NCI-H1436 treated with DMSO at 0.1 percent for 48 hours (cell line): Measurements from ENCODE around the gene CEP162.
"Not testable (repeated sequence)": the region's sequence is repeated elsewhere in the genome, so short reads cannot be mapped to it uniquely, and the experiment has no call there.

Source experiments
- DNase-seq: peaks from one replicate; lab custom pipeline; 2025; lab: John Stamatoyannopoulos, UW

CEP162 gene

GRCh38 chr6:84156306-84156705, 71.1 kb downstream of the CEP162 start:
- no peak for DNase-seq

DNA sequence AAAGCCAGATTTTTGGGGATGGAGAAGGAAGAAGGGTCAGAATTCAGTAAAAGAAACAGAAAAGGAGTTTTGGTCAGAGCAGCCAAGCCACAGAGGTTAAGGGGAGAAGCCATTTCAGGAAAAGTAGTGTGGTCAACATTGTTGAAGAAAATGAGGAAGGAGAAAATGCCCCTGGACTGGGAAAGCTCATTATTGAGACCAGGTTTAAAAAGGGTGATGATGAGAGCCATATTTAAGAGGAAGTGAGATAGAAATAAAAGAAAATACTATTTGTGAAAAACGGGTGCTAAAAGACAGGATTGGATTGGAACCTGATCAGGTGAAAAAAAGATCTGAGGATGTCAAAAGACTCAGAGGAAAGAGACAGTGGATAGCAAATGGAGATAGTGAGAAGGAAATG, 75.8 kb downstream of the CEP162 start:
- DNase-seq = no peak

GRCh38 chr6:84150705-84151104, 76.7 kb downstream of the CEP162 start:
- no peak for DNase-seq

DNA sequence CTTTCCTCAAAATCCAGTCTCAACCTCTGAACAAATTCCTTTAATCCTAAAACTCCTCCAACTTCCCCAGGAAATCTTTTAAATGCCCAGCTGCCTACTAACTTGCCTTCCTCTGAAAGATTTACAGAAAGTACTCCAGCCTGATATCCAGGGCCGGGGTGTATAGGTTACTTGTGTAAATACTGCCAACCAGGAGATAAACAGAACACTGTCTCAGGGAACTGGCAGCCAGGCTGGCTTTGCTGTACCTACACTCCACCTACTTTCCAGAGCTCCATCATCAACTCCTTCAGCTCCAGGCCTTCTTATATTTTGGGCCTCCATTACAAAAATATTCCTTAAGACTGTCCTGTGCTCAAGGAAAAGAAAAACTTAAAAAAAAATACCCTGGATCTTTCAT, 85.9 kb downstream of the CEP162 start:
- DNase-seq = no peak

GRCh38 chr6:84139311-84139710, 88.1 kb downstream of the CEP162 start:
- DNase-seq = no peak

DNA sequence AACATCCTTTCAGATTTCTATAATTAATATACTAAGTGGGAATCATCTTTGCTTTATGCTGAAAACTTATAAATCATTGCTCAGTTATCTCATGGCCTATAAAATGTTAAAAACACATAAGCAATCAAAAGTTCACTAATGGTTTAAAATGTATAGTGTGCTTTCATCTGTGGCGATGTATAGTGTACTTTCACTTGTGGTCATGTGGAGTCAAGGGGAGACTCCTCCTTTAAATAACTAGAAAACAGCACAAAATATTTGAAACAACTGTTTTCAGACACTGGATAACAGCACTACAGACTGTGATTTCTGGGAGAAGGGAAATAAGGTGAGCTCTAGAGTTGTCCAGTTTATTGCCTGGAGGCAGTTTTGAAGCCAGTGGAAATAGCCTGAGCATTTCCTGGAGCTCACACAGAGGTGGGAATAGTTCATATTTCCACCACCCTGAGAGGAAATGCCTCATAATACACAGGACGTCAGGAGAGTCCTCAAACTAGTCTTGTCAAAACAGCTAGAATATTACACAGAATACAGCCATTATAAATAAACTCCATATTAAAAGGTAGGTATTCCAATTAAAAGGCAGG, 89.4 kb downstream of the CEP162 start:
- DNase-seq = no peak

DNA sequence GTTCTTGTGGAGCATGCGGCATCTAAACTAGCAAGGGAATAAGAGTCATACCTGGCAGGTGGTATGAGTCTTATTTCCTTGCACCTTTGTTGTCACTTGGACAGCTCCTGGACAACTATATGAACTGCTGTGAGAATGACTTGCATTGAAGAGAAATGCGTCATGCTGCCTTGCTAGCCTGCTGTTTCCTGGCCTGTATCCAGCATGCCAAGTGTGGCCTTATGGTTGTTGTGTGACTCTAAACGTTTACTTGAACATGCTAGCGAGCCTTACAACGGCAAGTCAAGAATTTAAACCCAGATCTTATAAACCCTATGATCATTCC, 90.4 kb downstream of the CEP162 start:
- DNase-seq = no peak

- no peak for DNase-seq
These were observed 90.9 kb downstream of the CEP162 start for GRCh38 chr6:84136364-84137050.

DNA sequence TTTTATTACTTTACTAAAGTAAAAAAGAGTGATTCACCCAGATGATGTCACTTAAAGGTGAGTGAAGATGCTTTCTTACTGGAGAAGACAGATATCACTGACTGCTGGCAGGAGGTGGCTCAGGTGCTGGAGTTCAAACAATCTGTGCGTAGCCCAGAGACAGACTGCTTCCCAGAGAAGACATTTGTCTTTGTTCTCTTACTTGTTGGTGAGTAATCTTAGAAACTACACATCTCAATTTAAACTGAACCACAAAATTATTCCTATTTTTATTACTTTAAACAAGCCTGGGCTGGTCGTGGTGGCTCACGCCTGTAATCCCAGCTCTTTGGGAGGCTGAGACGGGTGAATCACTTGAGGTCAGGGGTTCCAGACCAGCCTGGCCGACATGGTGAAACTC, 92.2 kb downstream of the CEP162 start:
- DNase-seq = no peak

DNA sequence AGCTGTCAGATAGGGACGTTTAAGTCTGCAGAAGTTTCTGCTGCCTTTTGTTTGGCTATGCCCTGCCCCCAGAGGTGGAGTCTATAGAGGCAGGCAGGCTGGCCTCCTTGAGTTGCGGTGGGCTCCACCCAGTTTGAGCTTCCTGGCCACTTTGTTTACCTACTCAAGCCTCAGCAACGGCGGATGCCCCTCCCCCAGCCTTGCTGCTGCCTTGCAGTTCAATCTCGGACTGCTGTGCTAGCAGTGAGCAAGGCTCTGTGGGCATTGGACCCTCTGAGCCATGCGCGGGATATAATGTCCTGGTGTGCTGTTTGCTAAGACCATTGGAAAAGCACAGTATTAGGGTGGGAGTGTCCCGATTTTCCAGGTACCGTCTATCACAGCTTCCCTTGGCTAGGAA, 94.1 kb downstream of the CEP162 start:
- not testable (repeated sequence) for DNase-seq

DNA sequence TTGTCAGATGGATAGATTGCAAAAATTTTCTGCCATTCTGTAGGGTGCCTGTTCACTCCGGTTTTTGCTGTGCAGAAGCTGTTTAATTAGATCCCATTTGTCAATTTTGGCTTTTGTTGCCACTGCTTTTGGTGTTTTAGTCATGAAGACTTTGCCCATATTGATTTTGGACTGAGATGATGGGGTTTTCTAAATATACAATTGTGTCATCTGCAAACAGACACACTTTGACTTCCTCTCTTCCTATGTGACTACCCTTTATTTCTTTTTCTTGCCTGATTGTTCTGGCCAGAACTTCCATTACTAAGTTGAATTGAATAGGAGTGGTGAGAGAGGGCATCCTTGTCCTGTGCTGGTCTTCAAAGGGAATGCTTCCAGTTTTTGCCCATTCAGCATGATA, 97.9 kb downstream of the CEP162 start:
- not testable (repeated sequence) for DNase-seq

- no peak for DNase-seq
These were observed 104.3 kb downstream of the CEP162 start for GRCh38 chr6:84123186-84123585.

DNA sequence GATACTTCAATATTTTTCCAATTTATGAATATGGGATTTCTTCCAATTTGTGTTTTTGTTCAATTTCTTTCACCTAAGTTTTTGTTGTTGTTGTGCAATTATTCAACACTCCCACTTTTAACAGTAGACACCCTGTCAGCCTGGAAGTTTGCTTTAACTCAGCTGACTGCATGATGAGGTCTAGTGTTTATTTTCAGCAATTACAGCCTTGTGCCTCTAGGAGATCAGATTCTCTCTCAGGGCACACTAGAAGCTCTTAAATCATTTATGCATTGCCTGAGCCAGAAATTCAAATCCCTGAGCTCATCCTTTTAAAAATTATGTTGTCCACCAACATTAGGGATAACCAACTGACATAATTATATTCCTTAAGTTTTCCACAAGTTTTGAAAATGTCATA, 108.2 kb downstream of the CEP162 start:
- DNase-seq = no peak

GRCh38 chr6:84118191-84118590, 109.3 kb downstream of the CEP162 start:
- DNase-seq = no peak

- DNase-seq = not testable (repeated sequence)
These were observed 112.4 kb downstream of the CEP162 start for GRCh38 chr6:84114933-84115594.

DNA sequence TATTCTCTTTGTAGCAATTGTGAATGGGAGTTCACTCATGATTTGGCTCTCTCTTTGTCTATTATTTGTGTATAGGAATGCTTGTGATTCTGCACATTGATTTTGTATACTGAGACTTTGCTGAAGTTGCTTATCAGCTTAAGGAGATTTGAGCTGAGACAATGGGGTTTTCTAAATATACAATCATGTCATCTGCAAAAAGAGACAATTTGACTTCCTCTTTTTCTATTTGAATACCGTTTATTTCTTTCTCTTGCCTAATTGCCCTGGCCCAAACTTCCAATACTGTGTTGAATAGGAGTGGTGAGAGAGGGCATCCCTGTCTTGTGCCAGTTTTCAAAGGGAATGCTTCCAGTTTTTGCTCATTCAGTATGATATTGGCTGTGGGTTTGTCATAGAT, 116.1 kb downstream of the CEP162 start:
- not testable (repeated sequence) for DNase-seq

- DNase-seq = no peak
These were observed 119.9 kb downstream of the CEP162 start for GRCh38 chr6:84107495-84107894.

DNA sequence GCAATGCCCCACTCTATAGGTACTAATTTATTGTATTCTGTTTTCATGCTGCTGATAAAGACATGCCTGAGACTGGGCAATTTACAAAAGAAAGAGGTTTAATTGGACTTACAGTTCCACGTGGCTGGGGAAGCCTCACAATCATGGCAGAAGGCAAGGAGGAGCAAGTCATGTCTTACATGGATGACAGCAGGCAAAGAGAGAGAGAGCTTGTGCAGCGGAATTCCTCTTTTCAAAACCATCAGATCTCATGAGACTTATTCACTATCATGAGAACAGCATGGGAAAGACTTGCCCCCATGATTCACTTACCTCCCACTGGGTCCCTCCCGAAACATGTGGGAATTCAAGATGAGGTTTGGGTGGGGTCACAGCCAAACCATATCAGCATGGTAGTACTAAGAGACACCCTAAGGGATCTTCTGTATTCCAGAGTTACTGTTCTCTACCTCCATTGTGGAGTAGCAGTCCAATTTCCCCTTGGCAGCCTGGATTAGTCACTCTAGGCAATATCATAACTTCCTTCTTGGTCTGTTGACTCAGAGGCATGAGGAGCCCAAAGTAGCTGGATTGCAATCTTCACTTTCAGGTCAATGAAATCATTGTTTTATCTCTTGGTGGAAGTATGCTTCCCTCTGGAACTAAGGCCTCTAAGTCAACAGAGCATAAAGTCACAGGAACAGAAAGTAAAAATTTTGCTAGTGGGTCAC, 122.1 kb downstream of the CEP162 start:
- not testable (repeated sequence) for DNase-seq

GRCh38 chr6:84103029-84103428, 124.4 kb downstream of the CEP162 start:
- DNase-seq = no peak

DNA sequence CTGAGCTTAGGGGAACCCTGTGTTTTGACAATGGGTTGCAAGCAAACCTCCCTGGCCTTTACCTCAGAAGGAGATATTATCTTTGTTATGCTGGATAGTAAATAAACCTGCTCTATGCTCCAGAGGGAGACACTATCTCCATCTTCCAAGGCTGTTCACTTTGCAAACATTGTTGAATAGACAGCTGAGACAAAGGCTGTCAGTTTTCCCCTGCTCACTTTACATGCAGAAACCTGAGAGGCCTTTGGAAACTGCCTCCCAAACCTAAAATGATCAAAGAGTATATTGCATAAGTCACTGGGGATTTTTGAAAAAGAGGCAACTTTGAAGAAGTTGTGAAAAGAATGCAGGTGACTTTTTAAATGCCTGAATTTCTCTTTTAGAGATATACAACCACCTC, 132.3 kb downstream of the CEP162 start:
- no peak for DNase-seq

- no peak for DNase-seq
These were observed 133.7 kb downstream of the CEP162 start for GRCh38 chr6:84093441-84094435.

- DNase-seq = no peak
These were observed 137.9 kb downstream of the CEP162 start for GRCh38 chr6:84089552-84089951.
